Panc1 (cell line): ENCODE data around the gene GDE1. TPM values are rescaled to one million over a fixed set of nuclear protein-coding genes. Genes with fewer than 3 reads are reported as not detected.

Experiments
- ATAC-seq: fragments of 200-7000 bp; cut with Tn5 transposase; 2 replicates; pipeline ENCODE4 v1.9.1; 2020; ENCODE audit warnings: mild to moderate bottlenecking, moderate library complexity
- BruUV-seq: library from RNA; stranded (reverse); fragments of 400-500 nt; replicated peaks from 2 replicates; lab custom pipeline; 2021; lab: Mats Ljungman, UMichigan
- CTCF ChIA-PET: fragments of 300-600 bp; sonication (Branson Sonifier 250); formaldehyde crosslinking; loops from one replicate; lab custom pipeline; 2022; ENCODE audit warnings: antibody characterized with exemption; lab: Charles Lee
- POLR2A ChIA-PET: fragments of 300-600 bp; sonication (Branson Sonifier 250); formaldehyde crosslinking; loops from one replicate; lab custom pipeline; 2022; ENCODE audit warnings: antibody characterized with exemption; lab: Charles Lee
- DNase-seq: peaks from one replicate; pipeline ENCODE4 v3.0.0-alpha.2; 2010; ENCODE audit warnings: low read depth, low spot score
- H3K27ac ChIP-seq: 2 replicates; pipeline ENCODE4 v1.5.1; 2011; ENCODE audit warnings: mild to moderate bottlenecking, low read length, inconsistent platforms
- H3K27me3 ChIP-seq: fragments of 200-500 bp; sonication (Bioruptor generic); 2 replicates; pipeline ENCODE4 v1.6.0; 2014; ENCODE audit warnings: low read length, inconsistent platforms; ENCODE audit not compliant: control insufficient read depth, insufficient read depth
- H3K36me3 ChIP-seq: fragments of 200-500 bp; sonication (Bioruptor generic); 2 replicates; pipeline ENCODE4 v1.5.1; 2014; ENCODE audit warnings: inconsistent platforms, mild to moderate bottlenecking, low read length, moderate library complexity; ENCODE audit not compliant: control insufficient read depth, insufficient read depth
- H3K4me1 ChIP-seq: 2 replicates; pipeline ENCODE4 v1.5.1; 2011; ENCODE audit warnings: inconsistent platforms, mild to moderate bottlenecking, low read length, moderate library complexity; ENCODE audit not compliant: control insufficient read depth, insufficient read depth
- H3K4me3 ChIP-seq, 2 experiments: 2 replicates each; pipeline ENCODE4 v1.5.1; 2011 to 2012; ENCODE audit warnings: low read depth in 2 of 2, low read length in 2 of 2, mild to moderate bottlenecking in 2 of 2, inconsistent platforms in 1 of 2, moderate library complexity in 1 of 2
- H3K9me3 ChIP-seq: fragments of 200-500 bp; sonication (Bioruptor generic); 2 replicates; pipeline ENCODE4 v1.5.1; 2014; ENCODE audit warnings: low read depth, mild to moderate bottlenecking, inconsistent platforms, low read length, moderate library complexity; ENCODE audit not compliant: control insufficient read depth, insufficient read depth
- POLR2AphosphoS5 ChIP-seq: IDR thresholded peaks from 2 replicates; pipeline ENCODE4 v1.6.1; 2012; ENCODE audit warnings: mild to moderate bottlenecking, low read depth, low read length, moderate library complexity
- SIN3A ChIP-seq: IDR thresholded peaks from 2 replicates; pipeline ENCODE4 v1.6.1; 2012; ENCODE audit warnings: low read depth, mild to moderate bottlenecking, low read length, moderate library complexity, borderline replicate concordance; ENCODE audit not compliant: insufficient read depth
- TCF7L2 ChIP-seq: IDR thresholded peaks from 2 replicates; pipeline ENCODE4 v1.6.1; 2011; ENCODE audit warnings: mild to moderate bottlenecking, low read depth, low read length, inconsistent platforms
- in situ Hi-C: cut with HindIII; loops from 2 replicates; pipeline ENCODE4 v1.10.0; 2016; ENCODE audit warnings: low sequenced_read_pairs, low pct_unique_long_range_greater_than_20kb
- intact Hi-C: fragments of 100-400 bp; cut with micrococcal nuclease; formaldehyde crosslinking; loops from one replicate; pipeline ENCODE4 v1.10.0; 2022; ENCODE audit not compliant: unreplicated experiment
- total RNA-seq: library from RNA; stranded (reverse); gene quantifications from one replicate; pipeline ENCODE4 v1.2.1, GENCODE V29; 2021; ENCODE audit not compliant: unreplicated experiment
- TF ChIP-seq, protein P1 (sequence below): fragments of 450-650 bp; IDR thresholded peaks from 2 replicates; pipeline ENCODE4 v1.5.1; 2017; ENCODE audit warnings: mild to moderate bottlenecking
- TF ChIP-seq, protein P2 (sequence below), 2 experiments: IDR thresholded peaks; 2 replicates each; pipeline ENCODE4 v1.6.1; 2011 to 2012; ENCODE audit warnings: low read depth in 2 of 2, control low read depth in 1 of 2, low read length in 1 of 2, mild to moderate bottlenecking in 1 of 2, moderate library complexity in 1 of 2; ENCODE audit not compliant: insufficient read depth in 1 of 2

GDE1 gene
- total RNA-seq, 1 experiment from 2014 or later: 135 TPM

DNA sequence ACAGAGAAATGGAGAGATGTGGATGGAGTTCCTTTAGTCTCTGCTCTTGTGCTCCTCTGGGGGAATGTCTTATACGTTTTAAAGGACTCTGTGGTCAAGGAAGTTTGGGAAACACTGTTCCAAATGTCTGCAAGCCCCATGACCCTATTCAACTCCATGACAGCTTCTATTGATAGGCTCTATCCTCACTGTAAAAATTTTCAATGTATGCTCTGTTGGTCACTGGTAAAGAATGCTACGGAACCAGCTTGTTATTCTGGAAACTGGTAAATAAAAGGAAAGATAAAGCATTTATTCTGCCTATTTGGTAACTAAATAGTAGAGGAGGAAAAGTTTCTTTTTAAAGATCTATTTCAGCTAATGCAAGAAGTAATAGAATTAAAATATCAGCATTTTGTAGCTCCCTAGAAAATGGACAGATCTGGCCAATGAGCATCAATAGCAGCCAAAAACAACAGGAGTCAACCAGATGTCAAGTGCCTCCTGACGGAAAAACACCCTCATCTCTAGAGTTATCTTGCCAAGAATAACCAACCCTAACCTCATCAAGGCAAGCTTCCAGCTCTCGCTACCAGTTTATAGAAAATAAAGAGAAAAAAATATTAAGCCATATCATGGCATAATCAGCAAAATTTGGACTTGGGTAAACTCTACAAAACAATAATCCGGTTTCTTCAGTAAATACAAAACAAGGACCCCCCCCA is 16.1 kb downstream of the GDE1 start:
- intact Hi-C loops: loop anchor here (10.0 kb wide), 1 partner anchor 421 kb away; no protein-coding TSS in a partner anchor
- ATAC-seq (no peak), DNase-seq (no peak)
- TF ChIP-seq POLR2AphosphoS5 (no peak), SIN3A (no peak), TCF7L2 (no peak)
- TF ChIP-seq, protein P1, sequence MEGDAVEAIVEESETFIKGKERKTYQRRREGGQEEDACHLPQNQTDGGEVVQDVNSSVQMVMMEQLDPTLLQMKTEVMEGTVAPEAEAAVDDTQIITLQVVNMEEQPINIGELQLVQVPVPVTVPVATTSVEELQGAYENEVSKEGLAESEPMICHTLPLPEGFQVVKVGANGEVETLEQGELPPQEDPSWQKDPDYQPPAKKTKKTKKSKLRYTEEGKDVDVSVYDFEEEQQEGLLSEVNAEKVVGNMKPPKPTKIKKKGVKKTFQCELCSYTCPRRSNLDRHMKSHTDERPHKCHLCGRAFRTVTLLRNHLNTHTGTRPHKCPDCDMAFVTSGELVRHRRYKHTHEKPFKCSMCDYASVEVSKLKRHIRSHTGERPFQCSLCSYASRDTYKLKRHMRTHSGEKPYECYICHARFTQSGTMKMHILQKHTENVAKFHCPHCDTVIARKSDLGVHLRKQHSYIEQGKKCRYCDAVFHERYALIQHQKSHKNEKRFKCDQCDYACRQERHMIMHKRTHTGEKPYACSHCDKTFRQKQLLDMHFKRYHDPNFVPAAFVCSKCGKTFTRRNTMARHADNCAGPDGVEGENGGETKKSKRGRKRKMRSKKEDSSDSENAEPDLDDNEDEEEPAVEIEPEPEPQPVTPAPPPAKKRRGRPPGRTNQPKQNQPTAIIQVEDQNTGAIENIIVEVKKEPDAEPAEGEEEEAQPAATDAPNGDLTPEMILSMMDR: no peak
- TF ChIP-seq, protein P2, sequence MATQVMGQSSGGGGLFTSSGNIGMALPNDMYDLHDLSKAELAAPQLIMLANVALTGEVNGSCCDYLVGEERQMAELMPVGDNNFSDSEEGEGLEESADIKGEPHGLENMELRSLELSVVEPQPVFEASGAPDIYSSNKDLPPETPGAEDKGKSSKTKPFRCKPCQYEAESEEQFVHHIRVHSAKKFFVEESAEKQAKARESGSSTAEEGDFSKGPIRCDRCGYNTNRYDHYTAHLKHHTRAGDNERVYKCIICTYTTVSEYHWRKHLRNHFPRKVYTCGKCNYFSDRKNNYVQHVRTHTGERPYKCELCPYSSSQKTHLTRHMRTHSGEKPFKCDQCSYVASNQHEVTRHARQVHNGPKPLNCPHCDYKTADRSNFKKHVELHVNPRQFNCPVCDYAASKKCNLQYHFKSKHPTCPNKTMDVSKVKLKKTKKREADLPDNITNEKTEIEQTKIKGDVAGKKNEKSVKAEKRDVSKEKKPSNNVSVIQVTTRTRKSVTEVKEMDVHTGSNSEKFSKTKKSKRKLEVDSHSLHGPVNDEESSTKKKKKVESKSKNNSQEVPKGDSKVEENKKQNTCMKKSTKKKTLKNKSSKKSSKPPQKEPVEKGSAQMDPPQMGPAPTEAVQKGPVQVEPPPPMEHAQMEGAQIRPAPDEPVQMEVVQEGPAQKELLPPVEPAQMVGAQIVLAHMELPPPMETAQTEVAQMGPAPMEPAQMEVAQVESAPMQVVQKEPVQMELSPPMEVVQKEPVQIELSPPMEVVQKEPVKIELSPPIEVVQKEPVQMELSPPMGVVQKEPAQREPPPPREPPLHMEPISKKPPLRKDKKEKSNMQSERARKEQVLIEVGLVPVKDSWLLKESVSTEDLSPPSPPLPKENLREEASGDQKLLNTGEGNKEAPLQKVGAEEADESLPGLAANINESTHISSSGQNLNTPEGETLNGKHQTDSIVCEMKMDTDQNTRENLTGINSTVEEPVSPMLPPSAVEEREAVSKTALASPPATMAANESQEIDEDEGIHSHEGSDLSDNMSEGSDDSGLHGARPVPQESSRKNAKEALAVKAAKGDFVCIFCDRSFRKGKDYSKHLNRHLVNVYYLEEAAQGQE (IDR thresholded peaks at IDR 0.05; ENCODE audit: insufficient read depth in 1 of 2, low read depth in 2 of 2, low read length in 1 of 2): no peak
- POLR2A ChIA-PET: no interaction called here
- Histone ChIP-seq H3K27me3 (no peaks in the 10 kb centered on the region), H3K4me3 (no peak overlapping the region), H3K27ac (no peak overlapping the region), H3K4me1 (no peaks in the 10 kb centered on the region), H3K36me3 (peaks cover 33% of the 10 kb centered on the region), H3K9me3 (no peaks in the 10 kb centered on the region)
- in situ Hi-C loops: no loop called here
- CTCF ChIA-PET: no interaction called here
- BruUV-seq: no TSS peak

DNA sequence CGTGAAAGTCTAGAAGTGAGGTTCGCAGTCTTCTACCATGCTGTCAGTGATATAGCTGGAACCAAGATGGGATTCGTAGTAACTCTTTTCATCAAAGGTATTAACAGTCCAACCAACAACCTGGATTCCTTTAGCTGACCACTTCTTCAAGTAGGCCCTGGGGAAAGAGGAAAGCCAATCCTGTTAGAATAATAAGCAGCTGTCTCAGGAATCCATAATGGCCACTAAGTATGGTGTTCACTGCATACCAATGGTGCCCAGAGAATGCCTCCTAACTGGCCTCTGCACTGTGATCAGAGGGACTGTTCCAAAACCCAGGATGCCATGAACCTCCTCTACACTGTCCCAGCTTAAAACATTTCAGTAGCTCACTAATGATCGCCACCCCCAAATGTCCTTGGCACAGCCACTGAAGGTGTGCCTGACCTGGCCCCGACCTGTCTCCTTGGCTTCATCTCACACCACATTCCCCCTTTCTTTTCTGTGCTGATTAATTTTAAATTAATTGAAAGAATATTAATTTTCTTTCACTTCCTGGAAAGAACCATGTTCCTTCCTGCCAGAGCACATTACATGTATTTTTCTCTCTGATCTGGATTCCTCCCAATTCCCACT is 18.3 kb downstream of the GDE1 start:
- no peak overlapping the region for H3K4me3 ChIP-seq
- no peak overlapping the region for H3K27ac ChIP-seq
- ChIA-PET CTCF (interaction anchor here (1.2 to 2.5 kb wide), 5 partner anchors 86 to 417 kb away, joined by 4 to 24 read pairs (median 7); partner anchors contain the start of gene TMC5), POLR2A (interaction anchor here (0.6 to 0.7 kb wide), 2 partner anchors 363 to 1217 kb away, joined by 3 read pairs; no protein-coding TSS in a partner anchor)
- intact Hi-C loops (loop anchor here (10.0 kb wide), 1 partner anchor 419 kb away; no protein-coding TSS in a partner anchor), in situ Hi-C loops (no loop called here)
- DNase-seq: no peak
- no peaks in the 10 kb centered on the region for H3K4me1 ChIP-seq
- no peak for TF ChIP-seq TCF7L2
- TF ChIP-seq, protein P2 (IDR thresholded peaks at IDR 0.05; ENCODE audit: insufficient read depth in 1 of 2, low read depth in 2 of 2, low read length in 1 of 2): no peak
- ATAC-seq: 0 out of 2 replicates have a peak, but pooled peaks have one; percentile 21
- peaks cover 25% of the 10 kb centered on the region for H3K36me3 ChIP-seq
- H3K27me3 ChIP-seq: no peaks in the 10 kb centered on the region
- H3K9me3 ChIP-seq: no peaks in the 10 kb centered on the region
- no TSS peak for BruUV-seq
